Liver (tissue), 2 donors: ENCODE results near the gene SHB.

ENCODE experiments used
- REST ChIP-seq: IDR thresholded peaks from 2 replicates; pipeline ENCODE4 v1.6.1; 2016; ENCODE audit warnings: antibody characterized with exemption, mild to moderate bottlenecking
- TF ChIP-seq, protein P1 (sequence below): fragments of 150-350 bp; IDR thresholded peaks from 2 replicates; pipeline ENCODE4 v1.5.1; 2017; ENCODE audit warnings: improper control_type of control experiment, low read depth, low read length; ENCODE audit not compliant: missing input control
- donor health status: healthy.

DNA sequence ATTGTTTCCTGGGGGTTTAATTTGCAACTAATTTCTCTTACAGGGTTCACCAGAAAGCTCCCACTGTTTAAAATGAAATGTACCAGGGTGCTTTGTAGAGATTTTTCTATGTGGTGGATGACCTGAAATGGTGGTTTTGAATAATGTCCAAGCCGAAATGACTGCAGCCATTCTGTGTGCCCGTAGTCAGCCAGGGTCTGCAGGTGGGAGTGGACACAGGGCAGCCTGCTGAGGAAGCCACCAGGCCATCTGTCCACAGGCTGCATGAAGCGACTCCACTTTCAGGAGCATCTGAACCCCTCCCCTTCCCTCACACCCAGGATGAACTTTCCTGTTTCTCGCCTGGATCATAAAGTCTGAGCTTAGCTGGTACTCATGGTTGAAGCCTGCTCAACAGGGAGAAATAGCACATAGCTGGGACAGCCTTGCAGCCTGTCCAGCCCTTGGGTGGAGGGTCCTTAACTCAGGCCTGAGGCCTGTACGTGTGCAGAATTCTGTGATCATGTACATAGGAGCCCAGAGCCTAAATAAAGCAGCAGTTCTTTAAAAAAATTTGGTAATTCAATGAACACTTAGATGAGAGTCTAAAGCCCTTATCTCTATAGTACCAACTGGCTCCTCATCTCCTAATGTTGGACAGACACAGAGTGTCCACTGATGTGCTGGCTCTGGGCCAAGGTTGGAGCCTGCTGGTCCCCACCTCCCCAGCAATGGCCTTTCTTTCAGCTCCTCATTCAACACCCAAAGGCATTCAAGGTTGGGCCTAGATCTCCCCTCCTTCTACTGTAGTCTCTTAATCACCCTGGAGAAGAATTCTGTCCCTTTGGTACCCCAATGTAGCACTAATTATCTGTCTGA is 72.8 kb downstream of the SHB start:
- TF ChIP-seq, protein P1, sequence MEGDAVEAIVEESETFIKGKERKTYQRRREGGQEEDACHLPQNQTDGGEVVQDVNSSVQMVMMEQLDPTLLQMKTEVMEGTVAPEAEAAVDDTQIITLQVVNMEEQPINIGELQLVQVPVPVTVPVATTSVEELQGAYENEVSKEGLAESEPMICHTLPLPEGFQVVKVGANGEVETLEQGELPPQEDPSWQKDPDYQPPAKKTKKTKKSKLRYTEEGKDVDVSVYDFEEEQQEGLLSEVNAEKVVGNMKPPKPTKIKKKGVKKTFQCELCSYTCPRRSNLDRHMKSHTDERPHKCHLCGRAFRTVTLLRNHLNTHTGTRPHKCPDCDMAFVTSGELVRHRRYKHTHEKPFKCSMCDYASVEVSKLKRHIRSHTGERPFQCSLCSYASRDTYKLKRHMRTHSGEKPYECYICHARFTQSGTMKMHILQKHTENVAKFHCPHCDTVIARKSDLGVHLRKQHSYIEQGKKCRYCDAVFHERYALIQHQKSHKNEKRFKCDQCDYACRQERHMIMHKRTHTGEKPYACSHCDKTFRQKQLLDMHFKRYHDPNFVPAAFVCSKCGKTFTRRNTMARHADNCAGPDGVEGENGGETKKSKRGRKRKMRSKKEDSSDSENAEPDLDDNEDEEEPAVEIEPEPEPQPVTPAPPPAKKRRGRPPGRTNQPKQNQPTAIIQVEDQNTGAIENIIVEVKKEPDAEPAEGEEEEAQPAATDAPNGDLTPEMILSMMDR, result no peak
- TF ChIP-seq REST, result no peak
